Prostate gland (tissue), 2 donors: ENCODE measurements around the gene USP25. TPM values are rescaled to one million over a fixed set of nuclear protein-coding genes. Genes with fewer than 3 reads are reported as not detected.

Experiments used
- DNase-seq: peaks from one replicate; pipeline ENCODE4 v3.0.0-alpha.2; 2019; ENCODE audit warnings: low spot score
- H3K27ac ChIP-seq, 2 donors: fragments of 200-600 bp; sonication (generic); 2 replicates each; pipeline ENCODE4 v1.5.1; 2017 to 2019
- H3K27me3 ChIP-seq: fragments of 200-600 bp; sonication (generic); replicated peaks from 2 replicates; pipeline ENCODE4 v1.5.1; 2019; ENCODE audit not compliant: insufficient read depth
- H3K36me3 ChIP-seq, 2 donors: fragments of 200-600 bp; sonication (generic); 1 replicate in 1 of 2; 2 replicates in 1 of 2; pipeline versions ENCODE4 v1.5.1 to v1.8.1; 2017 to 2019
- H3K4me1 ChIP-seq: fragments of 200-600 bp; sonication (generic); replicated peaks from 2 replicates; pipeline ENCODE4 v1.5.1; 2019
- H3K4me3 ChIP-seq, 2 donors: fragments of 200-600 bp; sonication (generic); 2 replicates each; pipeline ENCODE4 v1.5.1; 2017 to 2019
- H3K9me3 ChIP-seq: fragments of 200-600 bp; sonication (generic); 2 replicates; pipeline ENCODE4 v1.5.1; 2017
- POLR2A ChIP-seq: fragments of 450-650 bp; IDR thresholded peaks from one replicate; pipeline ENCODE4 v1.6.1; 2016; ENCODE audit warnings: antibody characterized with exemption, mild to moderate bottlenecking
- POLR2AphosphoS5 ChIP-seq: sonication (generic); formaldehyde crosslinking; IDR thresholded peaks from one replicate; pipeline ENCODE4 v1.6.1; 2017; ENCODE audit warnings: antibody characterized with exemption
- WGBS: methylation state at CpG from one replicate; pipeline ENCODE4 v1.1.5; 2018; 5-methylcytosine and 5-hydroxymethylcytosine counted together
- intact Hi-C: fragments of 100-400 bp; cut with DNase I; formaldehyde crosslinking; loops from one replicate; pipeline ENCODE4 v1.14.2; 2022
- total RNA-seq, 2 donors: library from RNA; depleted of rRNA; stranded (reverse); fragments of >200 nt; gene quantifications; one replicate each; pipeline ENCODE4 v1.1.0, GENCODE V29; 2016
- TF ChIP-seq, protein P1 (sequence below), 4 experiments: fragments of 200-600 bp in 2 of 4; fragments of 450-650 bp in 2 of 4; sonication (generic) in 2 of 4; IDR thresholded peaks; 1 replicate in 3 of 4; 2 replicates in 1 of 4; pipeline ENCODE4 v1.5.1; 2016 to 2019; ENCODE audit warnings: antibody characterized with exemption in 4 of 4, mild to moderate bottlenecking in 2 of 4, moderate library complexity in 2 of 4

Gene USP25
- total RNA-seq, 2 donors from 2014 or later: 30.4 to 49.3 TPM

DNA sequence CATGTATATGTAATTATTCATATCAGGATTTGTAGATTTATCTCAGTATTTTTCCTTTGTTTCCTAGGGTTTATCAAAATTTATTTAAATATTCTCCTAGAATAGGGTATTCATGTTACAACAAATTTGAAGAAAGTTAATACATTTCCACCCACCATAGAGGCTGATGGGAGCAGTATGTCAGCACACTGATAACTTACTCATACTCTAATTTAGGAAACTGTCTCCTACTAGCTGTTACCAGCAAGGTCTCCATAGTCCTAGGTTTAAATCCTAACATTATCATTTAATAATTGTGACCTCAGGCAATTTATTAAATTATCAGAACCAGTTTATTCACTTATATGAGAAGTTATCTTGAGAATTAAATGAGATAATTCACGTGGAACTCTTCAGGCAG is 127.0 kb downstream of the USP25 start:
- H3K27ac ChIP-seq: no peak overlapping the region
- 95% methylated on average over 1 of the region's 1 CpG for WGBS
- no peaks in the 10 kb centered on the region for H3K36me3 ChIP-seq
- intact Hi-C loops: no loop called here
- no peaks in the 10 kb centered on the region for H3K27me3 ChIP-seq
- TF ChIP-seq POLR2AphosphoS5 (no peak), POLR2A (no peak)
- TF ChIP-seq, protein P1, sequence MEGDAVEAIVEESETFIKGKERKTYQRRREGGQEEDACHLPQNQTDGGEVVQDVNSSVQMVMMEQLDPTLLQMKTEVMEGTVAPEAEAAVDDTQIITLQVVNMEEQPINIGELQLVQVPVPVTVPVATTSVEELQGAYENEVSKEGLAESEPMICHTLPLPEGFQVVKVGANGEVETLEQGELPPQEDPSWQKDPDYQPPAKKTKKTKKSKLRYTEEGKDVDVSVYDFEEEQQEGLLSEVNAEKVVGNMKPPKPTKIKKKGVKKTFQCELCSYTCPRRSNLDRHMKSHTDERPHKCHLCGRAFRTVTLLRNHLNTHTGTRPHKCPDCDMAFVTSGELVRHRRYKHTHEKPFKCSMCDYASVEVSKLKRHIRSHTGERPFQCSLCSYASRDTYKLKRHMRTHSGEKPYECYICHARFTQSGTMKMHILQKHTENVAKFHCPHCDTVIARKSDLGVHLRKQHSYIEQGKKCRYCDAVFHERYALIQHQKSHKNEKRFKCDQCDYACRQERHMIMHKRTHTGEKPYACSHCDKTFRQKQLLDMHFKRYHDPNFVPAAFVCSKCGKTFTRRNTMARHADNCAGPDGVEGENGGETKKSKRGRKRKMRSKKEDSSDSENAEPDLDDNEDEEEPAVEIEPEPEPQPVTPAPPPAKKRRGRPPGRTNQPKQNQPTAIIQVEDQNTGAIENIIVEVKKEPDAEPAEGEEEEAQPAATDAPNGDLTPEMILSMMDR (IDR thresholded peaks at IDR 0.05): no peak
- DNase-seq: no peak
- H3K9me3 ChIP-seq: no peaks in the 10 kb centered on the region
- no peak overlapping the region for H3K4me3 ChIP-seq
- no peaks in the 10 kb centered on the region for H3K4me1 ChIP-seq

DNA sequence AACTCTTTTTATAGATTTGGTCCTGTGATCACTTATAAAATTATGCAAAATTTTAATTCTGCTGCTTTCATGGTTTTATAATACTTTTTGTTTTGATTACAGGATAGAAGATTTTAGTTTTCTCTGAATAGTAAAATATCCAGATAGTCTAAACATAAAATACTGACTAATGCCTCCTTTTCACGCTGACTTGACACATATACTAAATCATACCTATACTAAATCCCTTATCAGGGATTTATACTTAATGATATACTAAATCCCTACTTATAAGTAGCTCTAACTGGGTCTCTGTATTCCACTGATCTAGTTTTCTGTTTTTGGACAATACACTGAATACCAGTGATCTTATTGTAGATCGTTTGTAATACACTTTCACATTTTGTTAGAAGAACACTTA is 128.0 kb downstream of the USP25 start:
- no peak for DNase-seq
- no peaks in the 10 kb centered on the region for H3K27me3 ChIP-seq
- H3K36me3 ChIP-seq: no peaks in the 10 kb centered on the region
- no peaks in the 10 kb centered on the region for H3K9me3 ChIP-seq
- WGBS: 51% methylated on average over 2 of the region's 2 CpGs
- no peak overlapping the region for H3K4me3 ChIP-seq
- intact Hi-C loops: no loop called here
- H3K27ac ChIP-seq: no peak overlapping the region
- no peaks in the 10 kb centered on the region for H3K4me1 ChIP-seq
- TF ChIP-seq, protein P1 (IDR thresholded peaks at IDR 0.05): no peak
- TF ChIP-seq POLR2A (no peak), POLR2AphosphoS5 (no peak)

- TF ChIP-seq, protein P1 (IDR thresholded peaks at IDR 0.05): no peak
- TF ChIP-seq POLR2A (no peak), POLR2AphosphoS5 (no peak)
- H3K4me3 ChIP-seq: no peak overlapping the region
- intact Hi-C loops: no loop called here
- H3K27ac ChIP-seq: no peak overlapping the region
- no peaks in the 10 kb centered on the region for H3K27me3 ChIP-seq
- no peaks in the 10 kb centered on the region for H3K36me3 ChIP-seq
- H3K4me1 ChIP-seq: no peaks in the 10 kb centered on the region
- no peak for DNase-seq
- no peaks in the 10 kb centered on the region for H3K9me3 ChIP-seq
Measured at GRCh38 chr21:15860541-15860940, 130.8 kb downstream of the USP25 start.

DNA sequence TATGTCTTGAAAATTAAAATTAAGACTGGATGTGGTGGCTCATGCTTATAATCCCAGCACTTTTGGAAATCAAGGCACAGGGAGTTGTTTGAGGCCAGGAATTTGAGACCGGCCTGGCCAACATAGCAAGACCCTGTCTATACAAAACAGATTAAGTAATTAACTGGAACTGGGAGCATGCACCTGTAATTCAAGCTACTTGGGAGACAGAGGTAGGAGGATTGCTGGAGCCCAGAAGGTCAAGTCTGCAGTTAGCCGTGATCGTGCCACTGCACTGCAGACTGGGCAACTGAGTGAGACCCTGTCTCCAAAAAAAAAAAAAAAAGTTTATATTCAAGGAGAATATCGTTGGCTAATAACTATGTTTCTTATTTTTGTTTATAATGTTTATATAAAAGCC is 139.2 kb downstream of the USP25 start:
- Histone ChIP-seq H3K9me3 (no peaks in the 10 kb centered on the region), H3K27ac (no peak overlapping the region), H3K27me3 (no peaks in the 10 kb centered on the region), H3K36me3 (no peaks in the 10 kb centered on the region), H3K4me3 (no peak overlapping the region), H3K4me1 (no peaks in the 10 kb centered on the region)
- TF ChIP-seq, protein P1 (IDR thresholded peaks at IDR 0.05): no peak
- TF ChIP-seq POLR2AphosphoS5 (no peak), POLR2A (no peak)
- WGBS: 95% methylated on average over 4 of the region's 4 CpGs
- intact Hi-C loops: no loop called here
- no peak for DNase-seq

DNA sequence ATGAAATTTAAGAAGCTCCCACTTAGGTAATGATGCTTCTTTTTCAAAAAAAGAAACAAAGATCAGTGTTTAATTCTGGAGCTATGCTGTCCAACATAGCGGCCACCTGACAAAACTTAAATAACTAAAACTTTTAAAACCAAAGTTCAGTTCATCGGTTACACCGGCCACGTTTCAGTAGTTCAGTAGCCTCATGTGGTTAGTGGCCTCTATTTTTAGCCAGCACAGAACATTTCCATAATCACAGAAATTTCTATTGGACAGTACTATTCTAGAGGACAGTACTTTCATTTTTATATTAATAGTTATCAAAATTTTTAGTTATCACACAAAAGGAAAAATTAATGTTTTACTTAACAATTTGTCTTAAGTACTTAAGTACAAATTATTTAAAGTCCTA is 141.0 kb downstream of the USP25 start:
- Histone ChIP-seq H3K4me3 (no peak overlapping the region), H3K4me1 (no peaks in the 10 kb centered on the region), H3K27me3 (no peaks in the 10 kb centered on the region), H3K9me3 (no peaks in the 10 kb centered on the region), H3K27ac (no peak overlapping the region), H3K36me3 (no peaks in the 10 kb centered on the region)
- 92% methylated on average over 4 of the region's 4 CpGs for WGBS
- intact Hi-C loops: no loop called here
- TF ChIP-seq POLR2AphosphoS5: no peak
- TF ChIP-seq, protein P1 (IDR thresholded peaks at IDR 0.05): no peak
- no peak for TF ChIP-seq POLR2A
- no peak for DNase-seq
